Mucosa of rectum (tissue), 2 donors: ENCODE results near the gene SAPCD2.

Source experiments
- H3K27ac ChIP-seq, 2 donors: one replicate each; pipeline ENCODE4 v1.7.0; 2013; ENCODE audit warnings: inconsistent platforms in 2 of 2, low read depth in 2 of 2, low read length in 2 of 2
- H3K27me3 ChIP-seq, 2 donors: one replicate each; pipeline ENCODE4 v1.7.0; 2013; ENCODE audit warnings: low read length in 2 of 2; ENCODE audit not compliant: control insufficient read depth in 2 of 2, insufficient read depth in 2 of 2
- H3K36me3 ChIP-seq, 2 donors: one replicate each; pipeline ENCODE4 v1.7.0; 2013; ENCODE audit warnings: low read length in 2 of 2; ENCODE audit not compliant: control insufficient read depth in 2 of 2, insufficient read depth in 2 of 2
- H3K4me1 ChIP-seq, 2 donors: one replicate each; pipeline ENCODE4 v1.7.0; 2013; ENCODE audit warnings: low read length in 2 of 2, mild to moderate bottlenecking in 1 of 2; ENCODE audit not compliant: control insufficient read depth in 2 of 2, insufficient read depth in 2 of 2
- H3K4me3 ChIP-seq, 2 donors: one replicate each; pipeline ENCODE4 v1.7.0; 2013; ENCODE audit warnings: low read length in 2 of 2
- H3K9ac ChIP-seq, 2 donors: one replicate each; pipeline ENCODE4 v1.7.0; 2013; ENCODE audit warnings: low read length in 2 of 2, low read depth in 1 of 2, mild to moderate bottlenecking in 1 of 2
- H3K9me3 ChIP-seq, 2 donors: one replicate each; pipeline ENCODE4 v1.7.0; 2013; ENCODE audit warnings: low read length in 2 of 2; ENCODE audit not compliant: control insufficient read depth in 2 of 2
- donor health status: healthy.
- donor health status: Normal muscosa, but diverticular disease.

Gene SAPCD2

GRCh38 chr9:137079401-137079787 is 9.0 kb upstream of the SAPCD2 start:
- Histone ChIP-seq H3K27me3 (no peaks in the 10 kb centered on the region), H3K9ac (no peak overlapping the region), H3K4me3 (no peak overlapping the region), H3K9me3 (no peaks in the 10 kb centered on the region), H3K36me3 (peaks cover 0 to 29% of the 10 kb centered on the region in 2 donors), H3K4me1 (peaks cover 17 to 18% of the 10 kb centered on the region in 2 donors), H3K27ac (no peak overlapping the region)

GRCh38 chr9:137078701-137079400 is 8.5 kb upstream of the SAPCD2 start:
- Histone ChIP-seq H3K4me1 (peaks cover 20 to 21% of the 10 kb centered on the region in 2 donors), H3K9me3 (no peaks in the 10 kb centered on the region), H3K27ac (peak overlapping the region in 1 of 2 donors; percentile 43), H3K36me3 (peaks cover 0 to 29% of the 10 kb centered on the region in 2 donors), H3K9ac (peak overlapping the region in 1 of 2 donors; percentile 63), H3K4me3 (peak overlapping the region; percentile 65 to 67), H3K27me3 (no peaks in the 10 kb centered on the region)

DNA sequence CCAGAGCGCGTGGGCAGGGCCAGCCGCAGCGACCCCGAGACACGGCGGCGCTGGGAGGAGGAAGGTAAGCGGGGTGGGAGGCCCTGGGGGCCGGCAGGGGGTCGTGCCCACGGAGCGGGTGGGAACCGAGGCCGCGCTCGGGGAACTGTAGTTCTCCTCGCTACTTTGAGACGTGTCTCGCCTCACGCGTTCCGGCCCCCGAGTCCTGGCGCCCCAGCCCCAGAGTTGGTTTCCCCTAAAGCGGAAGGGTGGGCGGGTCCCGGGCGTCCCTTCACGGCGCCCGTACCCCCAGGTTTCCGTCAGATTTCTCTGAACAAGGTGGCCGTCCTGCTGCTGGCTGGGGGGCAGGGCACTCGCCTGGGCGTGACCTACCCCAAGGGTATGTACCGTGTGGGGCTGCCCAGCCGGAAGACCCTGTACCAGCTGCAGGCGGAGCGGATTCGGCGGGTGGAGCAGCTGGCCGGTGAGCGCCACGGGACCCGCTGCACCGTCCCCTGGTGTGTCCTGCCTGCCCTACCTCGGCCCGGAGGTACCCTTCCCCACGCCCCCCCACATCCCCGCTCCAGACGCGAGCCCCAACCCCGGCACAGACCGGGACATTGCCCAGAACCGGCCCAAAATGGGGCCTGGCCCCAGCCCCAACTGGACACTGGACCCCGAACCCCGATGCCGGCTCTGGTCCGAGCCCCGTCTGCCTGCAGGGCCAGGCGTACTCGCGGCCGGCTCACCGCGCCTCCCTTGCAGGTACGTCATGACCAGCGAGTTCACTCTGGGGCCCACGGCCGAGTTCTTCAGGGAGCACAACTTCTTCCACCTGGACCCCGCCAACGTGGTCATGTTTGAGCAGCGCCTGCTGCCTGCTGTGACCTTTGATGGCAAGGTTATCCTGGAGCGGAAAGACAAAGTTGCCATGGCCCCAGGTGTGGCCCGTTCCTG is 7.7 kb upstream of the SAPCD2 start:
- H3K27me3 ChIP-seq = no peaks in the 10 kb centered on the region
- no peaks in the 10 kb centered on the region for H3K9me3 ChIP-seq
- peak overlapping the region; percentile 65 to 67 for H3K4me3 ChIP-seq
- H3K9ac ChIP-seq = peak overlapping the region; percentile 52 to 63
- H3K27ac ChIP-seq = peak overlapping the region; percentile 13 to 52
- peaks cover 0 to 26% of the 10 kb centered on the region in 2 donors for H3K36me3 ChIP-seq
- peaks cover 20 to 28% of the 10 kb centered on the region in 2 donors for H3K4me1 ChIP-seq

GRCh38 chr9:137077010-137077747 is 6.8 kb upstream of the SAPCD2 start, which contains the start of gene UAP1L1:
TSS of gene UAP1L1 (plus strand) at chr9:137077517. CDS start at chr9:137077533, 16 bp downstream.
- Histone ChIP-seq H3K4me1 (peaks cover 20 to 28% of the 10 kb centered on the region in 2 donors), H3K9me3 (no peaks in the 10 kb centered on the region), H3K36me3 (peaks cover 0 to 20% of the 10 kb centered on the region in 2 donors), H3K27ac (peak within 1 kb of the TSS; percentile 52), H3K9ac (peak within 1 kb of the TSS; percentile 52 to 63), H3K4me3 (peak within 1 kb of the TSS; percentile 65 to 67), H3K27me3 (no peaks in the 10 kb centered on the region)

- Histone ChIP-seq H3K27ac (peak overlapping the region; percentile 48 to 52), H3K27me3 (no peaks in the 10 kb centered on the region), H3K4me1 (peaks cover 20 to 28% of the 10 kb centered on the region in 2 donors), H3K9ac (peak overlapping the region in 1 of 2 donors; percentile 51), H3K9me3 (no peaks in the 10 kb centered on the region), H3K4me3 (peak overlapping the region; percentile 41 to 53), H3K36me3 (peaks cover 0 to 18% of the 10 kb centered on the region in 2 donors)
Observed at GRCh38 chr9:137076636-137077009, 6.3 kb upstream of the SAPCD2 start.

- Histone ChIP-seq H3K9me3 (no peaks in the 10 kb centered on the region), H3K27me3 (no peaks in the 10 kb centered on the region), H3K4me1 (peaks cover 28 to 34% of the 10 kb centered on the region in 2 donors), H3K27ac (no peak overlapping the region), H3K36me3 (peaks cover 0 to 9% of the 10 kb centered on the region in 2 donors), H3K4me3 (no peak overlapping the region), H3K9ac (no peak overlapping the region)
Observed at GRCh38 chr9:137075275-137075775, 5.0 kb upstream of the SAPCD2 start.

DNA sequence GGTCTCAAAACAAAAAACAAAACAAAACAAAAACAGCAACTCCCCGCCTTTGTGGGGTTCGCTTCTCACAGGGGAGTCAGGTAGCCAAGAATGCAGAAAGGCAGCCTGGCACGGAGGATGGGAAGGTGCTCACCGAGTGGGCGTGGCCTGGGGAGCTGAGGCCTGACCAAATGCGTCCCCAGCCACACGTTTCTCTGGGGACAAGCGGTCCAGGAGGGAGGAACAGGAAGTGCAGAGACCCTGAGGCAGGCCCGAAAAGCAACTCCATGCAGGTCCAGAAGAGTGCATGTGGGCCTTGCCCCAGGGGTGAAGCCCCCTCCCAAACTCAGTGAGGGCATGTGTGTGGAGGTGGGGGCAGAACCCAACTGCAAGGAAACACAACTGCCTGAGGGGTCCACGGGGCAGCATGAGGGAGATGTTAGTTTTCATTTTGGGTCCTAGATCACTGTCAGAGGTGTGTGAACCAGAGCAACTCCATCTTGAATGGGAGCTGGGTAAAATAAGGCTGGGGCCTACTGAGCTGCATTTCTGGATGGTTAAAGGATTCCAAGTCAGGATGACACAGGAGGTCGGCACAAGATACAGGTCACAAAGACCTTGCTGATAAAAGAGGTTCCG is 4.4 kb upstream of the SAPCD2 start:
- peaks cover 28 to 34% of the 10 kb centered on the region in 2 donors for H3K4me1 ChIP-seq
- no peaks in the 10 kb centered on the region for H3K27me3 ChIP-seq
- H3K36me3 ChIP-seq = peaks cover 0 to 4% of the 10 kb centered on the region in 2 donors
- H3K27ac ChIP-seq = no peak overlapping the region
- no peak overlapping the region for H3K9ac ChIP-seq
- no peaks in the 10 kb centered on the region for H3K9me3 ChIP-seq
- no peak overlapping the region for H3K4me3 ChIP-seq

DNA sequence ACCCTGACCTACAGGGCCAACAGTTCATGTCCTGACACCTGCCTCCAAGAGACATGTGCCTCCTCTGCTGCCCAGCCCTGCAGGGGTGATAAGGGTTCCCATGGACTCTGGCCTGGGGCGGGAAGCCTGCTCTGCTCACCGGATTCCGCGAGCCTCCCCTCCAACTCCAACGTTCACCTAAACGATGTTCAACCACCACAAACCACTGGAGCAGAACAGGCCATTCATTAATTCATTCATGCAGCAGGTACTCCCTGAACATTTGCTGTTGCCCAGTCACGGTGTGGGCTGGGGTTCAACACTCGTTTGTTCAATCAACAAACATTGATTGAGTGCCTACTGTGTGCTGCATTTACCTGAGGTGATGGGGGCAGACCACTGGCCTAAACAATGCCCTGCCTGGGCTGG is 3.6 kb upstream of the SAPCD2 start:
- no peaks in the 10 kb centered on the region for H3K36me3 ChIP-seq
- no peak overlapping the region for H3K27ac ChIP-seq
- H3K27me3 ChIP-seq = no peaks in the 10 kb centered on the region
- H3K4me3 ChIP-seq = no peak overlapping the region
- no peaks in the 10 kb centered on the region for H3K9me3 ChIP-seq
- no peak overlapping the region for H3K9ac ChIP-seq
- peaks cover 31 to 32% of the 10 kb centered on the region in 2 donors for H3K4me1 ChIP-seq

GRCh38 chr9:137071282-137071681 is 925 bp upstream of the SAPCD2 start:
- Histone ChIP-seq H3K4me1 (peaks cover 29 to 31% of the 10 kb centered on the region in 2 donors), H3K4me3 (peak overlapping the region in 1 of 2 donors; percentile 23), H3K9me3 (no peaks in the 10 kb centered on the region), H3K27me3 (peaks cover 0 to 3% of the 10 kb centered on the region in 2 donors), H3K9ac (peak overlapping the region; percentile 41 to 46), H3K36me3 (no peaks in the 10 kb centered on the region), H3K27ac (peak overlapping the region in 1 of 2 donors; percentile 71)
